Astrocyte (in vitro differentiated cells and primary cell): ENCODE data around the gene BMP4. TPM values are rescaled to one million over a fixed set of nuclear protein-coding genes. Genes with fewer than 3 reads are reported as not detected.

ENCODE experiments used
- DNase-seq: peaks from one replicate; pipeline ENCODE4 v3.0.0-alpha.2; 2010; ENCODE audit warnings: low read depth
- FAIRE-seq: peaks from 2 replicates; lab custom pipeline; 2011; peaks lifted over from hg19 to GRCh38; lab: Jason Lieb, UNC
- H2AFZ ChIP-seq: 2 replicates; pipeline ENCODE4 v1.6.0; 2012; ENCODE audit warnings: low read depth, low read length, inconsistent platforms
- H3K27ac ChIP-seq: 2 replicates; pipeline ENCODE4 v1.5.1; 2011; ENCODE audit warnings: low read depth, low read length, inconsistent platforms
- H3K27me3 ChIP-seq: 2 replicates; pipeline ENCODE4 v1.6.0; 2011; ENCODE audit warnings: low read length, inconsistent platforms; ENCODE audit not compliant: insufficient read depth
- H3K36me3 ChIP-seq: 2 replicates; pipeline ENCODE4 v1.5.1; 2011; ENCODE audit warnings: low read length, inconsistent platforms; ENCODE audit not compliant: insufficient read depth
- H3K4me1 ChIP-seq: 2 replicates; pipeline ENCODE4 v1.5.1; 2011; ENCODE audit warnings: low read length, inconsistent platforms; ENCODE audit not compliant: insufficient read depth
- H3K4me2 ChIP-seq: 2 replicates; pipeline ENCODE4 v1.6.0; 2012; ENCODE audit warnings: low read length, inconsistent platforms
- H3K4me3 ChIP-seq: 2 replicates; pipeline ENCODE4 v1.5.1; 2011; ENCODE audit warnings: low read depth, mild to moderate bottlenecking, low read length, inconsistent platforms; ENCODE audit not compliant: insufficient read depth
- H3K79me2 ChIP-seq: 2 replicates; pipeline ENCODE4 v1.6.0; 2012; ENCODE audit warnings: mild to moderate bottlenecking, low read length, inconsistent platforms; ENCODE audit not compliant: insufficient read depth
- H3K9ac ChIP-seq: 2 replicates; pipeline ENCODE4 v1.6.0; 2012; ENCODE audit warnings: mild to moderate bottlenecking, low read length, inconsistent platforms
- H3K9me3 ChIP-seq: 2 replicates; pipeline ENCODE4 v1.5.1; 2012; ENCODE audit warnings: low read depth, mild to moderate bottlenecking, low read length, inconsistent platforms; ENCODE audit not compliant: insufficient read depth
- H4K20me1 ChIP-seq: 2 replicates; pipeline ENCODE4 v1.6.0; 2012; ENCODE audit warnings: low read length, inconsistent platforms; ENCODE audit not compliant: insufficient read depth
- H3K27ac Mint-ChIP-seq: one replicate; pipeline ENCODE4 v1.8.0; 2021; ENCODE audit warnings: mild to moderate bottlenecking, mixed read lengths; ENCODE audit not compliant: unreplicated experiment
- H3K27me3 Mint-ChIP-seq: one replicate; pipeline ENCODE4 v1.8.0; 2021; ENCODE audit warnings: low read depth, mixed read lengths; ENCODE audit not compliant: unreplicated experiment
- H3K36me3 Mint-ChIP-seq: one replicate; pipeline ENCODE4 v1.8.0; 2021; ENCODE audit warnings: low read depth, mixed read lengths; ENCODE audit not compliant: unreplicated experiment
- H3K4me1 Mint-ChIP-seq: one replicate; pipeline ENCODE4 v1.8.0; 2021; ENCODE audit warnings: low read depth, mixed read lengths; ENCODE audit not compliant: unreplicated experiment
- H3K4me3 Mint-ChIP-seq: one replicate; pipeline ENCODE4 v1.8.0; 2021; ENCODE audit warnings: mild to moderate bottlenecking, moderate library complexity, mixed read lengths; ENCODE audit not compliant: unreplicated experiment
- H3K9me3 Mint-ChIP-seq: one replicate; pipeline ENCODE4 v1.8.0; 2021; ENCODE audit warnings: mild to moderate bottlenecking, mixed read lengths; ENCODE audit not compliant: unreplicated experiment
- CTCF ChIP-seq: IDR thresholded peaks from 2 replicates; pipeline ENCODE4 v1.5.1; 2011; ENCODE audit warnings: low read depth, mild to moderate bottlenecking, inconsistent platforms, low read length, moderate library complexity; ENCODE audit not compliant: insufficient read depth
- EZH2 ChIP-seq: IDR thresholded peaks from 2 replicates; pipeline ENCODE4 v1.6.1; 2012; ENCODE audit warnings: mild to moderate bottlenecking, low read length, inconsistent platforms; ENCODE audit not compliant: insufficient read depth
- microRNA-seq: library from miRNA; unstranded; fragments of <30 nt; microRNA quantifications from one replicate; pipeline ENCODE4 v1.2.0, GENCODE V29; 2020
- total RNA-seq: library from RNA; stranded (reverse); gene quantifications from 2 replicates; pipeline ENCODE4 v1.2.1, GENCODE V29; 2021

The BMP4 gene
- total RNA-seq, 1 donor from 2014 or later, result 27.2 TPM

- peaks cover 10% of the 10 kb centered on the region for H3K9me3 Mint-ChIP-seq
- Histone ChIP-seq H2AFZ (no peak overlapping the region), H3K4me2 (no peak overlapping the region), H3K27ac (no peak overlapping the region), H3K9ac (no peak overlapping the region), H3K27me3 (no peaks in the 10 kb centered on the region), H4K20me1 (no peaks in the 10 kb centered on the region), H3K79me2 (no peaks in the 10 kb centered on the region), H3K9me3 (peaks cover 3% of the 10 kb centered on the region), H3K4me1 (no peaks in the 10 kb centered on the region), H3K36me3 (no peaks in the 10 kb centered on the region), H3K4me3 (no peak overlapping the region)
- no peaks in the 10 kb centered on the region for H3K4me1 Mint-ChIP-seq
- TF ChIP-seq CTCF (no peak), EZH2 (no peak)
- no peaks in the 10 kb centered on the region for H3K36me3 Mint-ChIP-seq
- FAIRE-seq (no peak), DNase-seq (no peak)
- H3K4me3 Mint-ChIP-seq, result no peak overlapping the region
- no peak overlapping the region for H3K27ac Mint-ChIP-seq
- H3K27me3 Mint-ChIP-seq, result peaks cover 2% of the 10 kb centered on the region
Measured at GRCh38 chr14:53908416-53908815, 48.2 kb downstream of the BMP4 start.

GRCh38 chr14:53902307-53902706 is 54.3 kb downstream of the BMP4 start:
- no peak overlapping the region for H2AFZ ChIP-seq
- H3K9ac ChIP-seq, result no peak overlapping the region
- Mint-ChIP-seq H3K36me3 (no peaks in the 10 kb centered on the region), H3K9me3 (peaks cover 10% of the 10 kb centered on the region), H3K4me3 (no peak overlapping the region), H3K27me3 (peaks cover 8% of the 10 kb centered on the region), H3K4me1 (no peaks in the 10 kb centered on the region), H3K27ac (no peak overlapping the region)
- no peak for DNase-seq
- no peaks in the 10 kb centered on the region for H3K27me3 ChIP-seq
- H3K4me3 ChIP-seq, result no peak overlapping the region
- peaks cover 3% of the 10 kb centered on the region for H3K9me3 ChIP-seq
- no peaks in the 10 kb centered on the region for H3K36me3 ChIP-seq
- H3K4me1 ChIP-seq, result no peaks in the 10 kb centered on the region
- H3K4me2 ChIP-seq, result no peak overlapping the region
- FAIRE-seq, result no peak
- no peaks in the 10 kb centered on the region for H4K20me1 ChIP-seq
- TF ChIP-seq CTCF (no peak), EZH2 (no peak)
- no peak overlapping the region for H3K27ac ChIP-seq
- no peaks in the 10 kb centered on the region for H3K79me2 ChIP-seq

- H3K9me3 Mint-ChIP-seq, result peaks cover 4% of the 10 kb centered on the region
- H3K36me3 Mint-ChIP-seq, result no peaks in the 10 kb centered on the region
- Histone ChIP-seq H3K9ac (no peak overlapping the region), H3K36me3 (no peaks in the 10 kb centered on the region), H3K27me3 (no peaks in the 10 kb centered on the region), H3K4me3 (no peak overlapping the region), H3K79me2 (no peaks in the 10 kb centered on the region), H4K20me1 (no peaks in the 10 kb centered on the region), H3K27ac (no peak overlapping the region), H3K4me2 (no peak overlapping the region), H3K4me1 (no peaks in the 10 kb centered on the region), H2AFZ (no peak overlapping the region), H3K9me3 (no peaks in the 10 kb centered on the region)
- peaks cover 17% of the 10 kb centered on the region for H3K27me3 Mint-ChIP-seq
- FAIRE-seq, result no peak
- H3K4me1 Mint-ChIP-seq, result no peaks in the 10 kb centered on the region
- DNase-seq, result no peak
- no peak overlapping the region for H3K27ac Mint-ChIP-seq
- no peak for TF ChIP-seq CTCF
- TF ChIP-seq EZH2, result no peak
- H3K4me3 Mint-ChIP-seq, result no peak overlapping the region
Measured at GRCh38 chr14:53900499-53900898, 56.1 kb downstream of the BMP4 start.

Small RNA genes lying within 50 kb of the gene (microRNA-seq; reads per million reads assigned to microRNA genes)
- gene MIR5580, result 1.4 reads per million
